ENCODE results near the gene TMEM132D. TPM values are rescaled to one million over a fixed set of nuclear protein-coding genes. Genes with fewer than 3 reads are reported as not detected.

The TMEM132D gene
- total and polyA plus RNA-seq, 2 donors from 2014 or later: 0.13 TPM; not detected in 1

GRCh38 chr12:129160282-129160681 is 743.5 kb downstream of the TMEM132D start:
- Histone ChIP-seq H3K9me3 (ENCODE audit: control insufficient read depth in 2 of 3, insufficient read depth in 1 of 3, low read length in 3 of 3) (peaks cover 0 to 10% (median 0%) of the 10 kb centered on the region in 3 donors), H3K4me1 (ENCODE audit: control insufficient read depth in 2 of 3, insufficient read depth in 2 of 3, low read depth in 1 of 3, low read length in 3 of 3) (no peaks in the 10 kb centered on the region), H3K36me3 (ENCODE audit: control insufficient read depth in 2 of 3, insufficient read depth in 3 of 3, low read length in 3 of 3) (no peaks in the 10 kb centered on the region), H3K27ac (ENCODE audit: low read depth in 2 of 2, low read length in 2 of 2) (no peak overlapping the region), H3K4me3 (ENCODE audit: low read length in 3 of 3) (no peak overlapping the region), H3K27me3 (ENCODE audit: control insufficient read depth, insufficient read depth, low read length) (no peaks in the 10 kb centered on the region), H3K9ac (ENCODE audit: low read length in 3 of 3) (no peak overlapping the region)
- FAIRE-seq (no peak), DNase-seq (no peak)
- no peak for TF ChIP-seq CTCF (IDR thresholded peaks at IDR 0.05; ENCODE audit: borderline replicate concordance, extremely low read depth, insufficient read depth)
- intact Hi-C loops (cut with DNase I): no loop called here

GRCh38 chr12:129152351-129153104 is 751.3 kb downstream of the TMEM132D start:
- no peak for FAIRE-seq

GRCh38 chr12:129150721-129151120 is 753.1 kb downstream of the TMEM132D start:
- Histone ChIP-seq H3K27me3 (ENCODE audit: control insufficient read depth, insufficient read depth, low read length) (no peaks in the 10 kb centered on the region), H3K4me3 (ENCODE audit: low read length in 3 of 3) (no peak overlapping the region), H3K36me3 (ENCODE audit: control insufficient read depth in 2 of 3, insufficient read depth in 3 of 3, low read length in 3 of 3) (no peaks in the 10 kb centered on the region), H3K9me3 (ENCODE audit: control insufficient read depth in 2 of 3, insufficient read depth in 1 of 3, low read length in 3 of 3) (no peaks in the 10 kb centered on the region), H3K27ac (ENCODE audit: low read depth in 2 of 2, low read length in 2 of 2) (no peak overlapping the region), H3K4me1 (ENCODE audit: control insufficient read depth in 2 of 3, insufficient read depth in 2 of 3, low read depth in 1 of 3, low read length in 3 of 3) (no peaks in the 10 kb centered on the region), H3K9ac (ENCODE audit: low read length in 3 of 3) (no peak overlapping the region)
- DNase-seq (no peak), FAIRE-seq (no peak)
- intact Hi-C loops (cut with DNase I): no loop called here
- no peak for TF ChIP-seq CTCF (IDR thresholded peaks at IDR 0.05; ENCODE audit: borderline replicate concordance, extremely low read depth, insufficient read depth)

More at GRCh38 chr12:129152351-129153104, 751.3 kb downstream of the TMEM132D start:
- Histone ChIP-seq H3K4me1 (ENCODE audit: control insufficient read depth in 2 of 3, insufficient read depth in 2 of 3, low read depth in 1 of 3, low read length in 3 of 3) (no peaks in the 10 kb centered on the region), H3K9ac (ENCODE audit: low read length in 3 of 3) (no peak overlapping the region), H3K27ac (ENCODE audit: low read depth in 2 of 2, low read length in 2 of 2) (no peak overlapping the region), H3K36me3 (ENCODE audit: control insufficient read depth in 2 of 3, insufficient read depth in 3 of 3, low read length in 3 of 3) (no peaks in the 10 kb centered on the region), H3K27me3 (ENCODE audit: control insufficient read depth, insufficient read depth, low read length) (no peaks in the 10 kb centered on the region), H3K4me3 (ENCODE audit: low read length in 3 of 3) (no peak overlapping the region), H3K9me3 (ENCODE audit: control insufficient read depth in 2 of 3, insufficient read depth in 1 of 3, low read length in 3 of 3) (peaks cover 0 to 7% (median 0%) of the 10 kb centered on the region in 3 donors)
- intact Hi-C loops (cut with DNase I): no loop called here
- TF ChIP-seq CTCF (IDR thresholded peaks at IDR 0.05; ENCODE audit: borderline replicate concordance, extremely low read depth, insufficient read depth): no peak
- no peak for DNase-seq

Measured in kidney (tissue), 14 donors.